ENCODE results near the gene NSMCE4A.
"Not testable (repeated sequence)": the region's sequence is repeated elsewhere in the genome, so short reads cannot be mapped to it uniquely, and the experiment has no call there.

Gene NSMCE4A

GRCh38 chr10:121988361-121989324, 13.6 kb upstream of the NSMCE4A start, which contains the start of gene TACC2:
TACC2 (plus strand) TSS chr10:121989163; CDS start chr10:122021982, 32,819 bp downstream.
- DNase-seq (ENCODE audit: low spot score), result no peak

GRCh38 chr10:121984463-121984862, 9.4 kb upstream of the NSMCE4A start:
- DNase-seq (ENCODE audit: low spot score), result no peak

- DNase-seq (ENCODE audit: low spot score), result no peak
These were observed 8.8 kb upstream of the NSMCE4A start for GRCh38 chr10:121983852-121984251.

GRCh38 chr10:121981346-121981745, 6.3 kb upstream of the NSMCE4A start:
- DNase-seq (ENCODE audit: low spot score), result no peak

GRCh38 chr10:121978511-121978910, 3.5 kb upstream of the NSMCE4A start:
- DNase-seq (ENCODE audit: low spot score), result no peak

GRCh38 chr10:121976607-121977006, 1.6 kb upstream of the NSMCE4A start:
- DNase-seq (ENCODE audit: low spot score), result no peak

GRCh38 chr10:121975295-121976086, 474 bp upstream of the NSMCE4A start:
- no peak for DNase-seq (ENCODE audit: low spot score)

- DNase-seq (ENCODE audit: low spot score), result no peak
These were observed 940 bp downstream of the NSMCE4A start for GRCh38 chr10:121974019-121974534.

GRCh38 chr10:121969086-121969485, 5.9 kb downstream of the NSMCE4A start:
- DNase-seq (ENCODE audit: low spot score), result not testable (repeated sequence)

GRCh38 chr10:121965996-121966395, 9.0 kb downstream of the NSMCE4A start:
- no peak for DNase-seq (ENCODE audit: low spot score)

- DNase-seq (ENCODE audit: low spot score), result peak; percentile 7
These were observed 13.6 kb downstream of the NSMCE4A start for GRCh38 chr10:121961456-121961855.

- DNase-seq (ENCODE audit: low spot score), result no peak
These were observed 15.3 kb downstream of the NSMCE4A start for GRCh38 chr10:121959671-121960070.

- no peak for DNase-seq (ENCODE audit: low spot score)
These were observed 18.6 kb downstream of the NSMCE4A start for GRCh38 chr10:121956111-121957061.

GRCh38 chr10:121952226-121952625, 22.8 kb downstream of the NSMCE4A start:
- no peak for DNase-seq (ENCODE audit: low spot score)

- no peak for DNase-seq (ENCODE audit: low spot score)
These were observed 25.6 kb downstream of the NSMCE4A start for GRCh38 chr10:121949451-121949850.

- no peak for DNase-seq (ENCODE audit: low spot score)
These were observed 26.0 kb downstream of the NSMCE4A start for GRCh38 chr10:121949049-121949448.

- DNase-seq (ENCODE audit: low spot score), result no peak
These were observed 27.4 kb downstream of the NSMCE4A start for GRCh38 chr10:121947343-121948330.

GRCh38 chr10:121942749-121943416, 32.1 kb downstream of the NSMCE4A start:
- DNase-seq (ENCODE audit: low spot score), result no peak

- no peak for DNase-seq (ENCODE audit: low spot score)
These were observed 33.5 kb downstream of the NSMCE4A start for GRCh38 chr10:121941532-121941931.

- no peak for DNase-seq (ENCODE audit: low spot score)
These were observed 38.7 kb downstream of the NSMCE4A start for GRCh38 chr10:121936295-121936694.

All from Ammon's horn (tissue), 1 donor.